Skin of body (tissue), 2 donors: ENCODE measurements around the gene ECHS1. TPM values are rescaled to one million over a fixed set of nuclear protein-coding genes. Genes with fewer than 3 reads are reported as not detected.

Source experiments
- DNase-seq: peaks from one replicate; lab custom pipeline; 2025; lab: John Stamatoyannopoulos, UW
- total RNA-seq: library from RNA; depleted of rRNA; stranded (reverse); fragments of >200 nt; gene quantifications from one replicate; pipeline ENCODE4 v1.2.3, GENCODE V29; 2014

The ECHS1 gene
- total RNA-seq, 1 donor from 2014 or later: 41.2 TPM

GRCh38 chr10:133358162-133358924 lies 14.8 kb downstream of the ECHS1 start:
- no peak for DNase-seq

DNA sequence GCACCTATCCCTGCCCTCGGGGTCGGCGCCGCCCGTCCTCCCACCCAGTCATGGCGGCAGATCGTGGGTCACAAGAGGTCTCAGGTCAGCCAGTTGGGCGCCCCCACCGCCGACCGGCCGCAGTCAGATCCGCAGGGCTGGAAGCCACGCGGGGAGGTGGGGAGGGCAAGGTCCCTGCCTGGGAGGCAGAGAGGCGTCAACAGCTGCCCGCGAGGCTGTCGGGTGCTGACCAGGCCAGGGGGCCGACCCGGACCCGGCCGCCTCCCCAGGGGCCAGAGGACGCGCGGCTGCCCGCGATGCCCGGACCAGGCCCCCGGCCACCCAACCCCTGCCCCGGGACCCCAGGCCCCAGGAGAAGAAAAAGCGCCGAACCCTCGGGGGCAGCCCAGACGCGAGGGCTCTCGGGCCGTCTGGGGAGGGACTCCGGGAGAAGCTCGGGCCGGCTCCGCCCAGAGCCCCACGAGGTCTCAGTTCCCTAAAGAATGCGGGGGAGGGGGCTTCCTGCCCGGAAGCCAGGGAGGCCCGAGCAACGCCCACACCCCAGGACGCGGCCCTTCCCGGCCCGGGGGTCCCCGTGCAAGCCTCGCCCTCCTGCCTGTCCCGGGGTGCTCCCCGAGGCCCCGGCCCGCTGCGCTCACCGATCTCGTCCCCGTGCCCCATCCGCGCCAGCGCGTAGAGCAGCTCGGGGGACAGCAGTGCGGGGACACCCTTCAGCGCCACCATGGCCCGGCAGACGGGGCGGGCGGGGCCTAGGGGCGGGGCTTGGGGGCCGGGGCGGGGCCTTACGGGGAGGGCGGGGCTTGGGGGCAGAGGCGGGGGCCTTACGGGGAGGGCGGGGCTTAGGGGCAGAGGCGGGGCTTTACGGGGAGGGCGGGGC lies 15.6 kb downstream of the ECHS1 start, which contains the start of gene FUOM:
Gene FUOM, minus strand, starts transcription at position 735 of the 877 bp plus-strand sequence. Its CDS starts 12 bp downstream, at position 723.
- peak; percentile 42 for DNase-seq

GRCh38 chr10:133356549-133357284 lies 16.4 kb downstream of the ECHS1 start:
- no peak for DNase-seq

DNA sequence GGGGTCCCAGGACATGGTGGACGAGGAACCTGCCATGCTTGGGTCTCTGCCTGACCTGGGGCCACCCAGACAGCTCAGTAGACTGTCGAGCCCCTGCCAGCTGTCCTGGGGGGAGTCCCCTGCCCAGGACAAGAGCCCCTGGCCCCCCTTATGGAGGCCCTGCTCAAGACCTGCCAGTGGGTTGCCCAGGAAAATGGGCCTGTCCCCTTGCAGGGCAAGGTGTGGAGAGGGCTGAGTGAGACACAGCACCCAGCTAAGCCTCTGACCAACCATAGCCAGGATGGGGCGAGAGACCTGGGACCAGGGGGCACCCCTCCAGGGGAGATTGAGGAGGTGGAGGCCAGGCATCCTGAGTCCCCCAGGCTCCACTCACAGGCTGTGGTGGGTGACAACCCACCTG lies 17.2 kb downstream of the ECHS1 start:
- no peak for DNase-seq

GRCh38 chr10:133355266-133355665 lies 17.9 kb downstream of the ECHS1 start:
- DNase-seq: no peak

DNA sequence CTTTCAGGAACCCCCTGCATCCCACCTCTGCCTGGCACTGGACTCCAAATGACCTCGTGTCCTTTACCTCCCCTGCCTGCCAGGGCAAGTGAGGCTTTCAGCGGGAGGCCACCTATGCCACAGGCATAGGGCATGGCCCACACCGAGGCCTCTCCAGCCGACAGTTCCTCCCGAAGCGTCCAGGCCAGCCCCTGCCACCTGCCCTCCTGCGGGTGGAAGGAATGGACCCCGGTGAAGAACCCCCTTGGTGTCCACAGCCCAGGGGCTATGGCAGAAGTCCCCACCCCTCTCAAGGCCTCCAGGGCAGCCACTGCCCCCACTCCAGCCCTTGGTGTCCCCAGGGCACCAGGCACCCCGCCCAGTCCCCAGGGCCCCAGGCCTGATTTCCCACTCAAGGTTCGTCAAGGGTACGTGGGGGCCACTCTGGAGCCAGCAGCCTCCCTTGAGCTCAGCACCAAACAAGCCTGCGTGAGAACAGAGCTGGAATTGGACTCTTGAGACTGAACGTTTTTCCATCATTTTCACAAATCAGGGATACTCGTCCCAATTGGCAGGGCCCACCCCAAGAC lies 18.4 kb downstream of the ECHS1 start:
- DNase-seq: no peak

DNA sequence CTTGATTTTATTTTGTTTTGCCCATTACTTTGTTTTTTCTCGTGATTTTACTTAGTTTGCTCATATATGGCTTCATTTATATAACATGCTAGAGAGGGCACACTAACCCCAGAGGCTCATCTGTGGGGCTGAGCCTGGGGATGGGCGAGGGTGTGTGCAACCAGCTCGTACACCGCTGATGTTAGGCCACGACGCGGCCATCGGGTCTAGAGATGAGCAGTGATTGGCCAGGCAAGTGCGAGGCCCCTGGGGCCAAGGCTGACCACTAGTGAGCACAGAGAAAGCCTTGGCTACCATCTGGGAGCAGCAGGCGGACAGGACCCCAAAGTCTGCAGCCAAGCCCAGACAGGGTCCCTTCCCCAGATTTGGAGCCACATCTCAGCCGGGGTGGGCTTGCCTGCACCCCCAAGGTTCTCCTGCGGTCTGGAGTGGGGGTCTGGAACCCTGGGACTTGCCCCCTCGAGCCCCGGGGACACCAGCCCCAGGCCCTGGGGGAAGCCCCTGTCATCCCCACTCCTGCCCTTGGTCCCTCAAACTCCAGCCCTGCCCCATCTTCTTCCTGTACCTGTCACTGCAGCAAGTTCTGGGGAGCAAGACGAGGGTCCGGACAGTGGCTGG lies 19.1 kb downstream of the ECHS1 start:
- no peak for DNase-seq

- no peak for DNase-seq
These were observed 19.8 kb downstream of the ECHS1 start for GRCh38 chr10:133353202-133353959.

GRCh38 chr10:133351408-133352318 lies 21.5 kb downstream of the ECHS1 start:
- DNase-seq: no peak

GRCh38 chr10:133350950-133351329 lies 22.2 kb downstream of the ECHS1 start:
- no peak for DNase-seq

GRCh38 chr10:133350283-133350949 lies 22.7 kb downstream of the ECHS1 start:
- DNase-seq: no peak

GRCh38 chr10:133349577-133350011 lies 23.6 kb downstream of the ECHS1 start:
- DNase-seq: no peak

DNA sequence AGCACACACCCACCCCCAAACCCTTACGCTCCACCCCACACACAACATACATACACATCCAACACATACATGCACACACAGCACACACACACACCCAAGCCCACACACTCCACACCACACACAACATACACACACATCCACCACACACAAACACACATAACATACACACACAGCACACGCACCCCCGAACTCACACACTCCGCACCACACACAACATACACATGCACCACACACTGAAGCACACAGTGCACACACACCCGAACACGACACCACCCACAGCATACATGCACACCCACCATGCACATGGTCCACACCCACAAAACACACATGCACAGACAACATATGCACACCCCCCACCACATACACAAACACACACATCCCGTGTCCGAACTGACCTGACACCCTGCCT lies 24.0 kb downstream of the ECHS1 start:
- no peak for DNase-seq

DNA sequence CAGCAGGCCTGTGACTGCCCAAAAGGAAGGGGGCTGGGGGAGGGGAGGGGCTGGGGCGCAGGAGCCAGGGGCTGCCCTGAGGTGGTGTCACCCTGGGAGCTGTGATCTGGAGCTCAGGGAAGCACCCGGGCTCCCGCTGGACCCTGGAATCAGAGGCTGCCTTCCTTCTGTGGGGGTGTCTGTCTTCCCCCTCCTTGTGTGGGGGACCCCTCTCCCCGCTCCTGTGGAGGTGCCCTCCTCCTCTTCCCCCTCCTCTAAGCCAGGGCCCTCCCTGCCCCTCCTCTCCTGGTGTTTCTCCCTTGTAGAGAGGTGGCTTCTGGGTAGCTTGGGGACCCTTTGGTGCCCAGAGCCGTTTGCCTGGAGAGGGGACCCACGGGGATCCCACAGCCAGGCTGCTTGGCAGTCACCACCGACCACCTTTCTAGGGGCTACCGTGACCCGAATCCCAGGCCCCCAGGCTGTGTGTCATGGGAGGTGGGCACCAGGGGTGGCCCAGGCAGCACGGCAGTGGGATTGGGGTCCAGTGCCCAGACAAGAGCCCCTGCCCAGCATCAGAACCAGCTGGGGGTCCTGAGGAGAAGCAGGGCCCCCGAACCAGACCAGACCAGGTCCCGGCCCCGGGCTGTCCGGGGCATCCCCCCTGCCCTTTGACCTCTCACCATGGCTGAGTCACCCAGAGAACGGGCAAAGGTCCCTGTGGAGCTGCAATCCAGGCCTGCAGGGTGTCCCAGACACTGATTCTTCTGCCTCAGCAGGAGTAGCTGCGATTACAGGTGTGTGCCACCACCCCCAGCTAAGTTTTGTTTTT lies 25.2 kb downstream of the ECHS1 start:
- no peak for DNase-seq

DNA sequence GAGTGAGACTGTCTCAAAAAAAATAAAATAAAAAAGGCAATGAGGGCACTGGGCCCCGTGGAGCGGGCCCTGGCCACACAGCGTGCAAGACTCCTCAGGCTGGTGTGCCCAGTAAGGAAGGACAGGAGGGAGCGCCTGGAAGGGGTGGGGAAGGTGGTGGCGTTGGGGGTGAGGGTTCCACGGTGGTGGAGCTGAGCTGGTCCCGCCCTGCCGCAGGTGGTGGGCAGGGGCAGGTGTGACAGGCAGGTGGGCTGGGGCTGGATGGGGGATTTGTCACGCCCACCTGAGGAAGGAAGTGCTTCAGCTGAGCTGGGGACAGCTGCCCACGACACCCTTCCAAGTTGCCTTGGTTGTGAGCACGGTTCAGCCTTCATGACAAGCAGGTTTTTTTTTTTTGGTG lies 26.7 kb downstream of the ECHS1 start:
- no peak for DNase-seq

- no peak for DNase-seq
These were observed 28.9 kb downstream of the ECHS1 start for GRCh38 chr10:133344236-133344635.

DNA sequence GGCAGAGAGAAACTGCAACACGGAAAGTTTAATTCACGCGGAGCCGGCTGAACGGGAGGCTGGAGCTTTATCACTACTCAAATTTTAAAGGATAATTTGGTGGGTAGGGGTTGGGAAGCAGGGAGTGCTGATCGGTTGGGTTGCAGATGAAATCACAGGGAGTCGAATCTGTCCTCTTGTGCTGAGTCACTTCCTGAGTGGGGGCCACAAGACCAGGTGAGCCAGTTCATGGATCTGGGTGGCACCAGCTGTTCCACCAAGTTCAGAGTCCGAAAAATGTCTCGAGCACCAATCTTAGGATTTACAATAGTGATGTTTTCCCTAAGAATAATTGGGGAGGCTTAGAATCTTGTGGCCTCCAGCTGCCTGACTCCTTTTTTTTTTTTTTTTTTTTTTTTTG lies 29.6 kb downstream of the ECHS1 start:
- DNase-seq: no peak

GRCh38 chr10:133342942-133343341 lies 30.2 kb downstream of the ECHS1 start:
- DNase-seq: no peak
